Colon (tissue), 2 donors: Measurements from ENCODE around the gene CDC42EP3.

Experiments used
- FAIRE-seq: peaks from 2 replicates; lab custom pipeline; 2012; peaks lifted over from hg19 to GRCh38; lab: Jason Lieb, UNC
- donor health status: control.
- donor health status: control.

Gene CDC42EP3

DNA sequence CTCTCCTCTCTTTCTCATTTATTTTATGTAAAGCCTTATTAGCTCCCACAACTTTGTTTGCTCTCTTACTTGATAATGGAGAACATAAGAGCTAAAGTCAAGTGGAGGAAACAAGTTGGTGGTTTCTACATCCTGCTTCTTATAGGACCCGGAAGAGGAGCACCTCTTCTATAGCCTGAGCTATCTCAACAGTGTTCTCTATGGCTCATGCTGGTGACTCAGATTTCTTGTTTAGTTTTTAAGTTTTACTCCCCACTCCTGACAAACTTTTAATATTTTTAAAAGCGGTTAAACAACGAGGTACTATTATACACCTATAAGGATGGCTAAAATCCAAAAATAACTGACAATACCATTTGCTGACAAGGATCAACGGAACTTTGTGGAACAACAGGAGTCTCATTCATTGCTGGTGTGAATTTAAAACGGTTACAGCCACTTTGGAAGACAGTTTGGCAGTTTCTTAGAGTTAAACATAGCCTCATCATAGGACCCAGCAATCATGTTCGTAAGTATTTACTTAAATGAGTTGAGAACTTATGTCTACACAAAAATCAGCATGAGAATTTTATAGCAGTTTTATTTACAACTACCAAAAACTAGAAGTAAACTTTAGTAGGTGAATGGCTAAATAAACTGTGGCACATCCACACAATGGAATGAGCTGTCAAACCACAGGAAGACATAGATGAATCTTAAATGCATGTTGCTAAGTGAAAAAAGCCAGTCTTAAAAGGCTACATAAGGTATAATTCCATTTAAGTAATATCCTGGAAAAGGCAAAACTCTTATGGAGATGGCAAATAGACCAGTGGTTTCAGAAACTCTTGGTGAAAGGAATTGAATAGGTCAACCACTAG, 12.7 kb upstream of the CDC42EP3 start:
- FAIRE-seq: no peak

DNA sequence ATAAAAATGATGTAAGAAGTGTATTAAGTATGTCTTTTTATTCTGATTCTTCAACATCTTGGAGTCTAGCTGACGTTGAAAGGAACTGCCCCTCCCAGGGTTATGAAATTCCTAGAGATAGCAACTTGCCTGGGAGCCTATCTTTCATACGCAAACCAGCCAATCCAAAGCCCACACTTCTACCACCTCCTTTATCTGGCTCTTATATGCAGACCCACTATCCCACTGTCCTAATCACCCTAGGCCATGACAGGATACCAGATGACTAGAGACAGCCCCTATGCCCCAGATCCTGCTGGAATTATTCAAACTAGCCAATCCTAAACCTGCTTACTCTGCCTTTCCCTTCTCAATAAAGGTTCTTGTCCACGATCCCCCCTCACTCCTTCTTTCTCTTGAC, 11.8 kb upstream of the CDC42EP3 start:
- no peak for FAIRE-seq

- no peak for FAIRE-seq
These were observed 11.0 kb upstream of the CDC42EP3 start for GRCh38 chr2:37682473-37682872.

DNA sequence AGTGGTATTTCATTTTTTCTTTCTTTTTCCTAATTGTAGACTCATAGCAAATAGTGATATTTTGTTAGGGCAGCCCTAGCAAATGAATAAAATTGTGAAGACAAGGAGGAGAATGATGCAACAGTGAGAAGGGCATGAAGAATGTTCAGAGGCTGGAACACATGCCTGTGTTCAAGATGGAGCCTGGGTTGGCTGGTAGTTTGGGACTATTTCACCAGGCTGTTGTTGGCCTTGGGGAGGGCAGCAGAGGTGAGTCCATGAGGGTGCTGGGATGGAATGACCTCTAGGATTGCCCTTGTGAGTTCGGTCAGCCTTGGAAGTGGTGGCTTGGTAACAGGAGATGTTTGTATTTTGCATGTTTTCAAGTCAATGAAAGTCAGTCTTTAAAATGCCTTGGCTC, 10.1 kb upstream of the CDC42EP3 start:
- no peak for FAIRE-seq

DNA sequence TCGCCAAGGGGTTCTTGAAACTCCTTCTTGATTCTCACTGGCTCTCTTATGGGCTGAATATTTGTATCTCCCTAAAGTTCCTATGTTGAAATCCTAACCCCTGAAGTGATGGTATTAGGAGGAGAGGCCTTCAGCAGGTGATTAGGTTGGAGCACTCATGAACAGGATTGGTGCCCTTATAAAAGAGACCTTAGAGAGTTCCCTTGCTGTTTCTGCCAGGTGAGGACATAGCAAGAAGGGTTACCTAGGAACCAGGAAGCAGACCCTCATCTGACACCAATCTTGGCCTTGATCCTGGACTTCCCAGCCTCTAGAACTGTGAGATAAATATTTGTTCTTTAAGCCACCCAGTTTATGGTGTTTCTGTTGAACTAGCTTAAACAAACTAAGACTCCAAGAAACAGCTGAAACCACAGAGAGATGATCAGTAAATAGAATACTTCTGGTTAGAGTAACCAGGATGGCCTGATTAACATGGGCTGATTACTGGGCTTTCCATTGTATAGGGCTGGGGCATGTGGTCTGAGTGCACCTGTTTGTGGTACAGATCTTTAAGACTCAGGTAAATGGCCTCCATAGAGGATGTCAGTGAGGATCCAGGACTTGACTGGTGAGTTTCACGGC, 7.7 kb upstream of the CDC42EP3 start:
- no peak for FAIRE-seq

DNA sequence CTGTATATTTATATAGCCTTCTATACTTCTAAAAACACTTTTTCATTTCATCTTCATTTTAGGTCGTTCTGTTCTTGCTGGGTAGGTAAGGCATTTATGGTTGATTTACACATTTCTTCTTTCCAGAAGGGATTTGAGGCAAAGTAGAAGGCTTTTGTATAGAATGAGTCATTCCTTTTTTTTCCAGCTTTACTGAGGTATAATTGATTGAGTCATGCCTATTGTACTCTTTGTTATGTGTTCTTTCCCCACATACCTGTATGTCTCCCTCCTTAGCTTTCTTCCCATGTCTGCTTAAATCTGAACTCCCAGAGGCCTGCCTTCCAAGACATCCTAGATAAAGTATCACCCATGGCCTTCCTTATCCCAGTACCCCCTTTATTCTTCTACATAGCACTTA, 4.8 kb upstream of the CDC42EP3 start:
- no peak for FAIRE-seq

- no peak for FAIRE-seq
These were observed 3.5 kb upstream of the CDC42EP3 start for GRCh38 chr2:37674946-37675345.

GRCh38 chr2:37672870-37673184, 1.4 kb upstream of the CDC42EP3 start:
- no peak for FAIRE-seq

- FAIRE-seq: no peak
These were observed 845 bp upstream of the CDC42EP3 start for GRCh38 chr2:37672104-37672869.

DNA sequence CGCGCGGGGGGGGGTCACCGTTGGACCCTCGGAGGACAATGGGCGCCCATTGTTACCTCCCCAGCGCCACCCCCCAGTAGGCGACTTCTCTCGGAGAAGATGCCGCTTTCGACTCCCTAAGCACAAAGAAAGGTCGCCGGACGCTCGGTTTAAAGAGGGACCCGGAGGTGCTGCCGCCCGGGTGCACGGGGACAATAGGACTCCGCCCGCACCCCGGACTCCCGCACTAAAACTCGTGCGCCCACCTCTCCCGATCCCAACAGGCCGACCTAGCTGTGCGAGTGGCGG, 318 bp upstream of the CDC42EP3 start:
- no peak for FAIRE-seq

DNA sequence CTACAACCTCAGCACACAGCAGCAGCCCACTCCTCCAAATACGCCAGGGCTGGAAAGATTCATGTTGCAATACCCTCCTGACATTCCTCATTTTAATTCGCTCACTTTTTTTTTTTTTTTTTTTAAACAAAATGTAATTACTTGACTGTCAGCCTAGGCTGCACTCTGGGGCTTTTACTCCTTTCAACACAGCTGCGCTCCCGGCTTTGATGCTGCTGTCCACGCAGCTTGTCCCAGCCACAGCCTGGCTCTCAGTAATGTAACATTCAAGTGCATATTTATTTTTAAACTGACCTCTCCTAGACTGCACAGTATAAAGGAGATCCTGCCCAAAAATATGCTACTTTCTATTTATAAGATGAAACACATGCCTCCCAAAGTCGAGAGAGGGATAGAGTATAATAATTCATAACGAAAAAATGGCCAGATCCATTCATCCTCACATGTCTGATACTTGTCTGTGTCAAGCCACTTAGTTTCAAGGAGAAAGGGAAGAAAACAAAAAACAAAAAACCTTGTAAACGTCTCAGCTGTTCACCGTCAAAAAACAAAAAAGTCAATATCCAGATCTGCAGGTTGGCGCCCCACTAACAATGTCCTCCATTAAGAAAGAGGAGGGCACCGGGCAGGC, 949 bp downstream of the CDC42EP3 start:
- no peak for FAIRE-seq

DNA sequence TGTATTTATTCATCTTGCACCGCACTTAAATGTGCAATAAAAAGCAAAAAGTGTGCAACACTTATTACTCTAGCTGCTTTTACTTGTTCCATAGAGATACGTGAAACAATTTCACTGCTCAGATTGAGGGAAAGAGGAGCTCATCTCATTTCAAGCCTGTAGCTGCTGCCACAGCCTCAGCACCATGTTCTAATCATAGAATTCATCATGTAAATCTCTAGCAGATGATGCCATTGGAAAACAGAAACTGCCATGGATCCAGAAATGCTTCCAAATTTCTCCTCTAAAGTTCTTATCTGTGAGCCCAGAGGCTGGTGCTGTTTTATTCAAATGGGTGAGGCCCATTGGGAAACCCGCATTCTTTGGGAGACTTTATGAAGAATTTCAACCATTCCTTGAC, 2.0 kb downstream of the CDC42EP3 start:
- no peak for FAIRE-seq

DNA sequence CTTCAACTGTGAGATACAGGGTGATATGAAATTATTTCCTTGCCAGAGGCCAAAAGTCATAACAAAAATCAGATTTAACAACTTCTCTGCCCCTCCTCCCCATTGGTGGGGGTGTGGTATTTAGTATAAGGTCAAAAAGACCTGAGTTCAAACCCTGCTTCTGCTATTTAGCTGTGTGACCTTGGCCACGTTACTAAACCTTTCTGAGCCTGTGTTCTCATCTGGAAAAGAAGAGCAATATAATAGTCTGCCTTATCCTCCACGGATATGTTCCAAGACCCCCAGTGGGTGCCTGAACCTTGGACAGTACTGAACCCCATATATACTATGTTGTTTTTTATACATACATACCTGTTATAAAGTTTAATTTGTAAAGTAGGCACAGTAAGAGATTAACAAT, 3.7 kb downstream of the CDC42EP3 start:
- FAIRE-seq: no peak

GRCh38 chr2:37666772-37667171, 4.7 kb downstream of the CDC42EP3 start:
- FAIRE-seq: no peak

- FAIRE-seq: no peak
These were observed 5.7 kb downstream of the CDC42EP3 start for GRCh38 chr2:37665604-37666362.

GRCh38 chr2:37665043-37665442, 6.4 kb downstream of the CDC42EP3 start:
- FAIRE-seq: no peak

DNA sequence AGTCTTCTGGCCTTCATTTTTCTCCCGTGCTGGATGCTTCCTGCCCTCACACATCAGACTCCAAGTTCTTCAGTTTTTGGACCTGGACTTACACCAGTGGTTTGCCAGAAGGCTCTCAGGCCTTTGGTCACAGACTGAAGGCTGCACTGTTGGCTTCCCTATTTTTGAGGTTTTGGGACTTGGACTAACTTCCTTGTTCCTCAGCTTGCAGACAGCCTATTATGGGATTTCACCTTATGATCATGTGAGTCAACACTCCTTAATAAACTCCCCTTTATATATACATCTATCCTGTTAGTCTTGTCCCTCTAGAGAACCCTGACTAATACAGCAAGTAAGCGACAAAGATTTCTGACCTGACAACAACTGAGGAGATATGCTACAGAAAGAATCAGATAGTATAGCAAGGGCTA, 7.2 kb downstream of the CDC42EP3 start:
- no peak for FAIRE-seq

DNA sequence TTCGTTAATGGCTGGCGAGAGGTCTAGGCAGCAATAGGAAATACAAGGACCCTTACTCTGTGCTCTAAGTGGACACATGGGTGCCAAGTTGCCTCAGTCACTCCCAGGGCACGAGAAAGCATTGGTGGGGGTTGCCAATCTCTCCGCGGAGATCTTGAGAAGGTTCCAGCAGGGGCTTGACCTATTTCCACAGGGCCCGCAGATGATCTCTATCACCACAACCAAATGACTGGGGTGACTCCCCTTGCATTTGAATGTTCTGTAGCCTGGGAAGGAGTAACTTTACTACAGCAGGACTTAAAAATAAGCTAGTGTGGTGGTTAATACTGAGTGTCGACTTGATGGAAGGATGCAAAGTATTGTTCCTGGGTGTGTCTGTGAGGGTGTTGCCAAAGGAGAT, 8.1 kb downstream of the CDC42EP3 start:
- FAIRE-seq: no peak

DNA sequence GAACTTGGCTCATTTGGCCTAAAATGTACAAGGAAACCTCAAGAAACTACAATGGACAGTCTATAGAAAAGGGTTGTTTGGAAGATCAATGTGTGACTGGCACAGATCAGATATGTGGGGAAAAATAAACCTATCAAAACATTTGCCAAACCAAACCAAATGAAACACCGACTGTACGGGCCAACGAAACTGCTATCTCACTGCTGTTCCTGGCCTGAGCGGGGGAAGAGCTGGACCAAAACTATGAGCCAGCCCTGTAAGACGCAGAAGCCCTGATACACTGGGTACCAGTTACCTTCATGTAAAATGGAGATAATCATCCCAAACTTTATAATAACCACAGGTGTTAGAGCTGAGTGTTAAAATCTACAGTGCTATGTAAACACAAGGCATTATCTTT, 11.7 kb downstream of the CDC42EP3 start:
- no peak for FAIRE-seq

DNA sequence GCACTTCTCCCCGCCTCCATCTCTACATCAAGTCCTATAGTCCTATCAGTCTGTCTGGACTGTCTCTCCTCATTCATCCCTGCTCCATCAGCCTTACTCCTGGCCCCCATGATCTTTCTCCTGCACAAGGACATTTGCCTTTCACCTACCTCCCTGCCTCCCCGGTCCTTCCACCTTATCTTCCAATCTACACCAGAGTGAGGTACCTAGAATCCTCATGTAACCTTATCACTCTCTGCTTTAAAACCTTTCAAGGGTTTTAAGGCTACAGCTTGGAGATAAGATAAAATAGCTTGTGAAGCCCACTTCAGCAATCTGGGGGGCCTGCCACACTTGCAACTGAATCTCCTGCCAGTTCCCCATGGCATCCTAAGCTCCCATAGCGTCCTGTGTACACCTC, 12.8 kb downstream of the CDC42EP3 start:
- no peak for FAIRE-seq

DNA sequence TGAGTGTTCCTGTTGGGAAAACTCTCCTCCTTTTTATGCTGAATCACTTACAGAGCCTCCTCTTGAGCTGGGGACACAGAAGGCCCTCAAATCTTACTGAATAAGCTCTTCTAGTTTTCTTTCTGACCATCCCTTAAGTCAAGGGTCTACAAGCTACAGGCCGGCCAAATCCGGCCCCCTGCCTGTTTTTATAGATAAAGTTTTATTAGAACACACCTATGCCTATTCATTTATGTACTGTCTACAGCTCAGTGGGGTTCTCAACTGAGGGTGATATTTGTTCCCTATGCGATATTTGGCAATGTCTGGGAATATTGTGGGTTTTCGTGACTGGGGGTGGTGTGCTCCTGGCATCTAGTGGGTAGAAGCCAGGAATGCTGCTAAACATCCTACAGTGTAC, 14.0 kb downstream of the CDC42EP3 start:
- FAIRE-seq: no peak
